Cardiac septum (tissue), 1 donor: ENCODE data around the gene KCNT2. TPM values are rescaled to one million over a fixed set of nuclear protein-coding genes. Genes with fewer than 3 reads are reported as not detected.
"Not testable (repeated sequence)": the region's sequence is repeated elsewhere in the genome, so short reads cannot be mapped to it uniquely, and the experiment has no call there.

Source experiments
- DNase-seq: peaks from one replicate; pipeline ENCODE4 v3.0.0-alpha.2; 2020; ENCODE audit warnings: low spot score
- intact Hi-C: fragments of 100-400 bp; cut with DNase I; formaldehyde crosslinking; loops from one replicate; pipeline ENCODE4 v1.14.0; 2022
- long read RNA-seq: library from polyadenylated mRNA; unstranded; transcript quantifications from one replicate; pipeline ENCODE4 v2.0.0, GENCODE V29; 2021
- total RNA-seq: library from RNA; stranded (reverse); fragmentation: NEBNext Ultra II Directional; extraction: Animal tissue kit (Norgen Biotek cat#: 25700); gene quantifications from one replicate; pipeline ENCODE4 v1.2.1, GENCODE V29; 2021
- donor health status: DM: no; HTN: no; CAD: no.

KCNT2 gene
- 2.1 TPM for total RNA-seq
- long read RNA-seq, partial matches to known transcripts, result 0 of 2 reads
- long read RNA-seq, other reads (novel, unspliced or antisense), result 2 of 2 reads

DNA sequence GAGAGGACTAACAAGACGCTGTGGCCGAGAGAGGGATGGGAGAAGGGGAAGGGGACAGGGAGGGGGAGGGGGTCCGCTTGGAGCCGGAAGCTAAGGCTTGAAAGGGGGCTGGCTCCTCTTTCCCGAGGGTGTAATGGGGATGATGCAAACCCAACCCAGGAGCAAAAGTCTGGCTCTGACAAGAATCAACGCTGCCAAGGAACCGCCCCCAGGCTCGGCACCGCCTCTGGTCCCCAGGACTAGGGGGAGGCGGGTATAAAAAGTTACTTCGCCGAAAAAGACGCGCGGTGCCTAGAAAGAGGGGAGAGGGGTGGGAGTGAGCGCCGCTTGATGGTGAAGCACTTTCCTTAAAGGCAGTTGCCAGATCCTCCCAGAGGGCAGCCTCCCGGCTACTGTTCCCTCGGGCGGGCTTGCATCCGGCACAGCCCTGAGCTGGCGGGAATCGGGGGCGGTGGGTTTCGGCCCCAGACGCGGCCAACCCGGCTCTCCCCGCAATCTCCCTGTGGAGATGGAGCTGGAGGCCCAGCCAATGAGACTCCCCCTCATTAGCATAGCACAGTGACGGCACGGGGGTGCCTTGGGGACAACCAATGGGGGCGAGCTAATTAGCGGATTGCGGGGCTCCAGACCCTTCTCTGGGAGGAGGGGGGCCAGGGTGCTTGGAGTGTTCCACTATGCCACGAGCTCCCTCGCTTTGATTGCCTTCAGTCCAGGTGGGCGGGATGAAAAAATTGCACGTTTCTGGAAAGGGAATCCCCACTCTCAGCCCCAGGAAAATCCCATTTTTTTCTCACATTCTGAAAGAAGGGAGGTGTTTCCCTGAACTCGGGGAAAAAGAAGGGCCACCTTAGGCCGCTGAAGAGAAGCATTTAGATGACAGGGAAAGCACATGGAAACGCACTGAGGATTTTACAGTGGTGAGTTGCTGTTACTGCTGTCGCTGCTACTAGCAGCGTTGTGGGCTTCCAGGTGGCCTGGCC lies at the start of gene KCNT2:
KCNT2 (minus strand) TSS at position 51 of the 980 bp plus-strand sequence. CDS start 131 bp downstream, outside the sequence.
- intact Hi-C loops, result loop anchor here (5.0 kb wide), 1 partner anchor 44 kb away; the partner anchor contains the start of gene CFH
- peak; percentile 74 for DNase-seq

- intact Hi-C loops, result loop anchor here (10.0 kb wide), 1 partner anchor 121 kb away; no protein-coding TSS in a partner anchor
- DNase-seq, result no peak
Measured at GRCh38 chr1:196655494-196655893, 47.3 kb upstream of the KCNT2 start.

GRCh38 chr1:196655071-196655470 lies 46.8 kb upstream of the KCNT2 start:
- DNase-seq, result no peak

GRCh38 chr1:196654271-196654670 lies 46.0 kb upstream of the KCNT2 start:
- DNase-seq, result no peak
- intact Hi-C loops, result loop anchor here (5.0 to 10.0 kb wide), 3 partner anchors 47 to 252 kb away; partner anchors contain the start of gene KCNT2

More at GRCh38 chr1:196655071-196655470, 46.8 kb upstream of the KCNT2 start:
- intact Hi-C loops, result loop anchor here (10.0 kb wide), 1 partner anchor 120 kb away; no protein-coding TSS in a partner anchor

DNA sequence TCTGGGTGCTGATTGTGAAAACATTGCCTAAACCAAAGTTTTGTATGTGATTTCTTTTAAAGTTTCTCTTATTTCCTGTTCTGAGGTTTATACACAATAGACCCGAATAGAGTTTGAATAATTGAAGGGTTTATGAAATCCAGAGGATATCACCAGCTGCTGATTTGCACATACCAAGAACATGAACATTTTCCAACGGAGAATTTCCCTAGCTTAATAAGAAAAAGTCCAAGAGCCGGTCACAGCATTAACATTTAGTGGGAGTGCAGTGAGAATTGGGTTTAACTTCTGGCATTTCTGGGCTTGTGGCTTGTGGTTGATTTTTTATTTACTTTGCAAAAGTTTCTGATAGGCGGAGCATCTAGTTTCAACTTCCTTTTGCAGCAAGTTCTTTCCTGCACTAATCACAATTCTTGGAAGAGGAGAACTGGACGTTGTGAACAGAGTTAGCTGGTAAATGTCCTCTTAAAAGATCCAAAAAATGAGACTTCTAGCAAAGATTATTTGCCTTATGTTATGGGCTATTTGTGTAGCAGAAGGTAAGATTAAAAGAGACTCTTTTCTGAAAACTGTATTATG lies 43.5 kb upstream of the KCNT2 start, which contains the start of gene CFH:
CFH (plus strand) TSS at position 407 of the 579 bp plus-strand sequence; CDS start at position 482, 75 bp downstream.
- DNase-seq, result no peak
- intact Hi-C loops, result loop anchor here (5.0 to 10.0 kb wide), 3 partner anchors 44 to 249 kb away; partner anchors contain the start of gene KCNT2

DNA sequence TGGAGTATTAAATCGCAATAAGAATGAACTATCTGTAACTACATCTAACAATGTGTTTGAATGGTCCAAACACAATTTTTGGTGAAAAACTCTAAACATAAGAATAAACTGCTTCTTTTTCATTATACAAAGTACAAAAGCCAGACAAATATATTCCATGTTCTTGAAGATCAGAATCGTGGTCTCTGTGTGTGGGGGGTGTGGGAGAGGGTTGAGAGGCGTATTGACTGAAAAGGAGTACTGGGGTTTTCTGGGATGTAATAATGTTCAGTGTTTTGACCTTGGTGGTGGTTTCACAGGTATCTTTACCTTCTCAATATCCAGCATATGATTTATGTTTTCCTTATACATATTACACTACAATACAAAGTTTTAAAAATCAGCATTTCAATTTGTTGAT lies 42.8 kb upstream of the KCNT2 start:
- intact Hi-C loops, result loop anchor here (5.0 to 10.0 kb wide), 3 partner anchors 44 to 249 kb away; partner anchors contain the start of gene KCNT2
- DNase-seq, result no peak

DNA sequence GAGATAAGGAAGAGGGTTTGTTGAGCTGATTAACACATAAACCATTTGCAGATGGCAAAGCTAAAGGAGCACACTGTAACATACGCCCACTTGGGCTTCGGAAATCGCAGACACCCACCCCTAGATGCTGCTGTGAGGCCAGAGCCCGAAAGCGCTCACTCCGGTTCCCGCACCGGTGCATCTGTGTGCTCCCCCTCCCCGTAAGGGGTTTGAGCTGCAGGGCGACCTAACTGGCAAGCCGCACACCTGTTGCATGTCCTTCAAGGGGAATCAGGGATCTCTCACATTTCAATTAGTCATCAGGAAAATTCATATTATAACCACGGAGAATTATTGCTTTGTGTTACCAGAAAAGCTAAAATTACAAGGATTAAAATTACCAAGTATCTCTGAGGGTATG lies 42.2 kb upstream of the KCNT2 start:
- no peak for DNase-seq
- intact Hi-C loops, result loop anchor here (5.0 to 10.0 kb wide), 3 partner anchors 43 to 248 kb away; partner anchors contain the start of gene KCNT2

DNA sequence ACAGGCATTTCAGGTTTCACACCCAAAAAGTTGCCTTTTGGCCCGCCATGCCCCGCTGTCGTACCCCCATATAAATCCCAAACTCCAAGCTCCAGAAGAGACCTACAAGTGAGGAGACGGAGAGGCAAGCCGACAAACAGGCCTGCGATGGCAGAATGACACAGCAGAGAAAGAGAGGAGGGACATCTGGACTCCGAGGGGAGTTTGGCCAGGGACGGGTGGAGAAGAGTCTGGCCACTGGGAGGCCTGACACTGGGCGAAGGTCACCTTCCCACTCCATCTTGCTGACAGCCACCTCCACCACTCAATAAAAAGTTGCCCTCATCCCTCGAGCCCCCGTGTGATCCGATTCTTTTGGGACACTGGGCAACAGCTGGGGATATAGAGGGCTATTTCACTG lies 41.8 kb upstream of the KCNT2 start:
- DNase-seq, result no peak
- intact Hi-C loops, result loop anchor here (5.0 to 10.0 kb wide), 3 partner anchors 43 to 248 kb away; partner anchors contain the start of gene KCNT2

GRCh38 chr1:196640976-196641375 lies 32.7 kb upstream of the KCNT2 start:
- intact Hi-C loops, result no loop called here
- DNase-seq, result no peak

GRCh38 chr1:196639291-196639690 lies 31.1 kb upstream of the KCNT2 start:
- DNase-seq, intact Hi-C loops: not testable (repeated sequence)

DNA sequence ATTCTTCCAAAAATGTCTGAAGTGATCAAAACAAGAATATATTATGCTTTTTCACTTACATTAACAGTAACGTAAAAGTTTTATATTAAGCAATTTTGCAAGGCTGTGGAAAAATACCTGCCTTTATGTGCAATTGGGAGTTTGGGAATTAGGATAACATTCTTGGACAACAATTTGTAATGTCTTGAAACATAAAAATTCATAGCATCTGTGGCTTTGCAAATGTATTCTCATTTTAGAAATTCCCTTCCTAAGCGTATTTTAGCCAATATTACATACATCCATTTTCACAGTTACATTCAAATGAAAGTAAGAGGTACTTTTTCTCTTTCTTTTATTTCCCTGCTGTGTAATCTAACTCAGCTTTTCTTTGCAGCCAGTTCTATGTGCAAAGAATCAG lies 30.2 kb upstream of the KCNT2 start:
- DNase-seq, result no peak
- intact Hi-C loops, result no loop called here

GRCh38 chr1:196637606-196638005 lies 29.4 kb upstream of the KCNT2 start:
- no peak for DNase-seq
- intact Hi-C loops, result no loop called here

DNA sequence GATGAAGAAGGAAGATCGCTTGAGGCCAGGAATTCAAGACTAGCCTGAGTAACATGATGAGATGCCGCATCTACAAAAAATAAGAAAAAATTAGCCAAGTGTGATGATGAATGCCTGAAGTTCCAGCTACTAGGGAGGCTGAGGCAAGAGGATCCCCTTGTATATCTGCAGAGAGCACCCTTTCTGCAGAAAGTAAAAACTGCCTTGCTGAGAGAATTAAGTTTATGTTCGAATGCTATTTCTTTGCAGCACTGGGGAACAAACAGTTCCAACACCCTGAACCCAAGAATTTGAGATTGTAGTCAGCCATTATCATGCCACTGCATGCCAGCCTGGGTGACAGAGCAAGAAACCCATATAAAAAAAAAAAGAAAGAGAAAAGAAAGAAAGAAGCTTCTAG lies 20.6 kb upstream of the KCNT2 start:
- no peak for DNase-seq
- intact Hi-C loops, result no loop called here

- DNase-seq, result no peak
- intact Hi-C loops, result no loop called here
Measured at GRCh38 chr1:196623079-196623478, 14.8 kb upstream of the KCNT2 start.

GRCh38 chr1:196619721-196620120 lies 11.5 kb upstream of the KCNT2 start:
- intact Hi-C loops, result no loop called here
- DNase-seq, result no peak

- intact Hi-C loops, result no loop called here
- no peak for DNase-seq
Measured at GRCh38 chr1:196611873-196612272, 3.6 kb upstream of the KCNT2 start.

- intact Hi-C loops, result loop anchor here (5.0 kb wide), 1 partner anchor 43 kb away; the partner anchor contains the start of gene CFH
- no peak for DNase-seq
Measured at GRCh38 chr1:196609370-196609737, 1.1 kb upstream of the KCNT2 start.

- intact Hi-C loops, result loop anchor here (5.0 kb wide), 1 partner anchor 44 kb away; the partner anchor contains the start of gene CFH
- DNase-seq, result no peak
Measured at GRCh38 chr1:196607981-196608380, 259 bp downstream of the KCNT2 start.

GRCh38 chr1:196603651-196604050 lies 4.6 kb downstream of the KCNT2 start:
- intact Hi-C loops, result no loop called here
- DNase-seq, result no peak
